ENCODE measurements around the gene CABYR.

GRCh38 chr18:24187049-24187448 is 48.2 kb downstream of the CABYR start:
- TF ChIP-seq, protein P1, sequence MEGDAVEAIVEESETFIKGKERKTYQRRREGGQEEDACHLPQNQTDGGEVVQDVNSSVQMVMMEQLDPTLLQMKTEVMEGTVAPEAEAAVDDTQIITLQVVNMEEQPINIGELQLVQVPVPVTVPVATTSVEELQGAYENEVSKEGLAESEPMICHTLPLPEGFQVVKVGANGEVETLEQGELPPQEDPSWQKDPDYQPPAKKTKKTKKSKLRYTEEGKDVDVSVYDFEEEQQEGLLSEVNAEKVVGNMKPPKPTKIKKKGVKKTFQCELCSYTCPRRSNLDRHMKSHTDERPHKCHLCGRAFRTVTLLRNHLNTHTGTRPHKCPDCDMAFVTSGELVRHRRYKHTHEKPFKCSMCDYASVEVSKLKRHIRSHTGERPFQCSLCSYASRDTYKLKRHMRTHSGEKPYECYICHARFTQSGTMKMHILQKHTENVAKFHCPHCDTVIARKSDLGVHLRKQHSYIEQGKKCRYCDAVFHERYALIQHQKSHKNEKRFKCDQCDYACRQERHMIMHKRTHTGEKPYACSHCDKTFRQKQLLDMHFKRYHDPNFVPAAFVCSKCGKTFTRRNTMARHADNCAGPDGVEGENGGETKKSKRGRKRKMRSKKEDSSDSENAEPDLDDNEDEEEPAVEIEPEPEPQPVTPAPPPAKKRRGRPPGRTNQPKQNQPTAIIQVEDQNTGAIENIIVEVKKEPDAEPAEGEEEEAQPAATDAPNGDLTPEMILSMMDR (IDR thresholded peaks at IDR 0.05; ENCODE audit: insufficient read depth, low read depth, low read length): no peak
- TF ChIP-seq EZH2 (IDR thresholded peaks at IDR 0.05; ENCODE audit: insufficient read depth, low read length): no peak

Data from astrocyte (in vitro differentiated cells and primary cell).